WTC11 (cell line): ENCODE results near the gene FGF22. TPM values are rescaled to one million over a fixed set of nuclear protein-coding genes. Genes with fewer than 3 reads are reported as not detected.
A peak's percentile ranks its signal among the peaks of the same experiment; 100 is the strongest.

ENCODE experiments used
- ATAC-seq: fragments of 200-7000 bp; cut with Tn5 transposase; 2 replicates; pipeline ENCODE4 v1.10.0; 2021; ENCODE audit warnings: mild to moderate bottlenecking, moderate library complexity
- CTCF ChIA-PET: fragments of 300-600 bp; sonication (Branson Sonifier 250); formaldehyde crosslinking; loops from one replicate; lab custom pipeline; 2021; ENCODE audit warnings: antibody characterized with exemption; lab: Charles Lee
- POLR2A ChIA-PET: fragments of 350-600 bp; sonication (Branson Sonifier 250); formaldehyde crosslinking; loops from one replicate; lab custom pipeline; 2021; ENCODE audit warnings: antibody characterized with exemption; lab: Charles Lee
- DNase-seq: peaks from one replicate; pipeline ENCODE4 v3.0.0; 2021; ENCODE audit warnings: low spot score
- H3K27ac Mint-ChIP-seq: 2 replicates; pipeline ENCODE4 v1.8.0; 2021; ENCODE audit warnings: mixed read lengths
- H3K27me3 Mint-ChIP-seq: 2 replicates; pipeline ENCODE4 v1.8.0; 2021; ENCODE audit warnings: low read depth, mild to moderate bottlenecking, moderate library complexity, mixed read lengths
- H3K36me3 Mint-ChIP-seq: 2 replicates; pipeline ENCODE4 v1.8.0; 2021; ENCODE audit warnings: mixed read lengths
- H3K4me1 Mint-ChIP-seq: 2 replicates; pipeline ENCODE4 v1.8.0; 2022; ENCODE audit warnings: mixed read lengths
- H3K4me3 Mint-ChIP-seq: 2 replicates; pipeline ENCODE4 v1.8.0; 2021; ENCODE audit warnings: mild to moderate bottlenecking, moderate library complexity, mixed read lengths
- H3K9me3 Mint-ChIP-seq: 2 replicates; pipeline ENCODE4 v1.8.0; 2021; ENCODE audit warnings: mixed read lengths
- E2F4 ChIP-seq: sonication (generic); formaldehyde crosslinking; IDR thresholded peaks from 2 replicates; pipeline ENCODE4 v1.8.1; 2022; ENCODE audit warnings: low read depth, mild to moderate bottlenecking, moderate library complexity, missing genetic modification reagents, borderline replicate concordance
- ESRRA ChIP-seq: sonication (generic); formaldehyde crosslinking; IDR thresholded peaks from 2 replicates; pipeline ENCODE4 v1.8.1; 2022; ENCODE audit warnings: mild to moderate bottlenecking, missing genetic modification reagents, borderline replicate concordance
- ETV6 ChIP-seq: sonication (generic); formaldehyde crosslinking; IDR thresholded peaks from 2 replicates; pipeline ENCODE4 v1.8.1; 2022; ENCODE audit warnings: mild to moderate bottlenecking, missing genetic modification reagents
- FOXJ3 ChIP-seq: sonication (generic); formaldehyde crosslinking; IDR thresholded peaks from 2 replicates; pipeline ENCODE4 v1.9.0; 2021; ENCODE audit warnings: missing genetic modification reagents, mild to moderate bottlenecking, borderline replicate concordance
- FOXK1 ChIP-seq: sonication (generic); formaldehyde crosslinking; IDR thresholded peaks from 2 replicates; pipeline ENCODE4 v1.8.0; 2022; ENCODE audit warnings: mild to moderate bottlenecking, moderate library complexity, missing genetic modification reagents
- FOXP1 ChIP-seq: sonication (generic); formaldehyde crosslinking; IDR thresholded peaks from 2 replicates; pipeline ENCODE4 v1.8.0; 2022; ENCODE audit warnings: missing genetic modification reagents, mild to moderate bottlenecking, moderate library complexity, borderline replicate concordance
- MXD4 ChIP-seq: fragments of 250-450 bp; sonication (Bioruptor Pico); IDR thresholded peaks from 2 replicates; pipeline ENCODE4 v1.8.0; 2021; ENCODE audit warnings: mild to moderate bottlenecking, moderate library complexity, borderline replicate concordance
- NFE2L1 ChIP-seq: sonication (generic); formaldehyde crosslinking; IDR thresholded peaks from 2 replicates; pipeline ENCODE4 v1.8.1; 2023; ENCODE audit warnings: missing genetic modification reagents
- NR3C1 ChIP-seq: sonication (generic); formaldehyde crosslinking; conservative IDR thresholded peaks from 2 replicates; pipeline ENCODE4 v1.8.1; 2023; ENCODE audit warnings: low read depth, mild to moderate bottlenecking, missing genetic modification reagents
- SP1 ChIP-seq: sonication (generic); formaldehyde crosslinking; conservative IDR thresholded peaks from 2 replicates; pipeline ENCODE4 v1.8.1; 2022; ENCODE audit warnings: missing genetic modification reagents
- TP53 ChIP-seq: sonication (generic); formaldehyde crosslinking; IDR thresholded peaks from 2 replicates; pipeline ENCODE4 v1.8.1; 2023; ENCODE audit warnings: mild to moderate bottlenecking, missing genetic modification reagents
- ZNF121 ChIP-seq: sonication (generic); formaldehyde crosslinking; IDR thresholded peaks from 2 replicates; pipeline ENCODE4 v1.8.0; 2023; ENCODE audit warnings: missing genetic modification reagents
- ZNF416 ChIP-seq: fragments of 250-450 bp; sonication (Bioruptor Pico); IDR thresholded peaks from 2 replicates; pipeline ENCODE4 v1.9.0; 2021; ENCODE audit warnings: mild to moderate bottlenecking, inconsistent platforms
- ZSCAN18 ChIP-seq: fragments of 250-450 bp; sonication (Bioruptor Pico); IDR thresholded peaks from 2 replicates; pipeline ENCODE4 v2.1.2; 2022; ENCODE audit warnings: mild to moderate bottlenecking, moderate library complexity
- total RNA-seq: library from RNA; stranded (reverse); gene quantifications from 3 replicates; pipeline ENCODE4 v1.2.3, GENCODE V29; 2021
- TF ChIP-seq, protein P1 (sequence below): sonication (generic); formaldehyde crosslinking; IDR thresholded peaks from 2 replicates; pipeline ENCODE4 v1.8.0; 2022; ENCODE audit warnings: missing genetic modification reagents
- TF ChIP-seq, protein P2 (sequence below): sonication (generic); formaldehyde crosslinking; conservative IDR thresholded peaks from 2 replicates; pipeline ENCODE4 v1.8.1; 2023; ENCODE audit warnings: mild to moderate bottlenecking, low read depth, missing genetic modification reagents, moderate library complexity
- TF ChIP-seq, protein P3 (sequence below): sonication (generic); formaldehyde crosslinking; IDR thresholded peaks from 2 replicates; pipeline ENCODE4 v1.8.0; 2023; ENCODE audit warnings: missing genetic modification reagents, mild to moderate bottlenecking, borderline replicate concordance
- TF ChIP-seq, protein P4 (sequence below): fragments of 250-450 bp; sonication (Bioruptor Pico); conservative IDR thresholded peaks from 2 replicates; pipeline ENCODE4 v1.9.0; 2021; ENCODE audit warnings: mild to moderate bottlenecking

The FGF22 gene
- total RNA-seq, 1 experiment from 2014 or later: 1.6 TPM

DNA sequence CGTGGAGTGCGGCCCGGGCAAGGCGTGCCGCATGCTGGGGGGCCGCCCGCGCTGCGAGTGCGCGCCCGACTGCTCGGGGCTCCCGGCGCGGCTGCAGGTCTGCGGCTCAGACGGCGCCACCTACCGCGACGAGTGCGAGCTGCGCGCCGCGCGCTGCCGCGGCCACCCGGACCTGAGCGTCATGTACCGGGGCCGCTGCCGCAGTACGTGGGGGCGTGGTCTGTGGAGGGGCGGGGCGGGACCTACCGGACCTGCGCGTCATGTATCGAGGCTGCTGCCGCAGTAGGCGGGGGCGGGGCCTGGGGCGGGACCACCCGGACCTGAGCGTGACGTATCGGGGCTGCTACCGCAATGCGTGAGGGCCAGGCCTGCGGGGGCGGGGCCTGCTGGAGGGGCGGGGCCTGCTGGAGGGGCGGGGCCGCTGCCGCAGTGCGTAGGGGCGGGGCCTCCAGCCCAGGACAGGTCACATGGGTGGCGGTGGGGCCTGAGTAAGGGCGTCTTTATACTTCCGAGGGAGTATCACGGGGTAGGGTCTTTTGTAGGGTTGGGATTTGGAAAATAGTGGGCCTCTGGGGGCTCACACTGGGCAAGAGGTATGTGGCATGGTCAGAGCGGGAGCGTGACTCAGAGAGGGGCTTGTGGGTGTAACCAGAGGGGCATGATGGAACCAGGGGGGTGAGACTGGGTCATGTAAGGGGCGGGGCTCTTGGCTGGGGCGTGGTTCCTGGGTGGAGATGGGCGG, 40.8 kb downstream of the FGF22 start:
- Mint-ChIP-seq H3K27me3 (peaks cover 18% of the 10 kb centered on the region), H3K27ac (peak overlapping the region; percentile 100), H3K36me3 (no peaks in the 10 kb centered on the region), H3K4me1 (no peaks in the 10 kb centered on the region), H3K4me3 (peak overlapping the region; percentile 87), H3K9me3 (no peaks in the 10 kb centered on the region)
- peak; percentile 71 for ATAC-seq
- ChIA-PET CTCF (interaction anchor here (0.6 to 2.7 kb wide), 24 partner anchors 10 to 304 kb away, joined by 3 to 22 read pairs (median 4); partner anchors contain the start of genes PALM, PRSS57, RNF126 and WDR18), POLR2A (interaction anchor here (0.8 to 1.7 kb wide), 4 partner anchors 10 to 118 kb away, joined by 3 to 8 read pairs (median 4); no protein-coding TSS in a partner anchor)
- peak; percentile 100 for DNase-seq
- TF ChIP-seq ESRRA (CRISPR knock-in tag) (no peak), FOXJ3 (CRISPR knock-in tag) (no peak), ZNF416 (CRISPR knock-in tag) (0 out of 2 replicates have a peak, but pooled peaks have one; percentile 76), ZSCAN18 (CRISPR knock-in tag) (no peak), NR3C1 (no peak), FOXP1 (CRISPR knock-in tag) (peak; percentile 74; the same call in 1 of the 2 replicates), SP1 (CRISPR knock-in tag) (peak; percentile 65), MXD4 (CRISPR knock-in tag) (no peak), TP53 (CRISPR knock-in tag) (no peak), ZNF121 (CRISPR knock-in tag) (no peak), E2F4 (CRISPR knock-in tag) (no peak), NFE2L1 (CRISPR knock-in tag) (0 out of 2 replicates have a peak, but pooled peaks have one; percentile 42), FOXK1 (CRISPR knock-in tag) (0 out of 2 replicates have a peak, but pooled peaks have one; percentile 43), ETV6 (peak; percentile 87)
- TF ChIP-seq, protein P1, sequence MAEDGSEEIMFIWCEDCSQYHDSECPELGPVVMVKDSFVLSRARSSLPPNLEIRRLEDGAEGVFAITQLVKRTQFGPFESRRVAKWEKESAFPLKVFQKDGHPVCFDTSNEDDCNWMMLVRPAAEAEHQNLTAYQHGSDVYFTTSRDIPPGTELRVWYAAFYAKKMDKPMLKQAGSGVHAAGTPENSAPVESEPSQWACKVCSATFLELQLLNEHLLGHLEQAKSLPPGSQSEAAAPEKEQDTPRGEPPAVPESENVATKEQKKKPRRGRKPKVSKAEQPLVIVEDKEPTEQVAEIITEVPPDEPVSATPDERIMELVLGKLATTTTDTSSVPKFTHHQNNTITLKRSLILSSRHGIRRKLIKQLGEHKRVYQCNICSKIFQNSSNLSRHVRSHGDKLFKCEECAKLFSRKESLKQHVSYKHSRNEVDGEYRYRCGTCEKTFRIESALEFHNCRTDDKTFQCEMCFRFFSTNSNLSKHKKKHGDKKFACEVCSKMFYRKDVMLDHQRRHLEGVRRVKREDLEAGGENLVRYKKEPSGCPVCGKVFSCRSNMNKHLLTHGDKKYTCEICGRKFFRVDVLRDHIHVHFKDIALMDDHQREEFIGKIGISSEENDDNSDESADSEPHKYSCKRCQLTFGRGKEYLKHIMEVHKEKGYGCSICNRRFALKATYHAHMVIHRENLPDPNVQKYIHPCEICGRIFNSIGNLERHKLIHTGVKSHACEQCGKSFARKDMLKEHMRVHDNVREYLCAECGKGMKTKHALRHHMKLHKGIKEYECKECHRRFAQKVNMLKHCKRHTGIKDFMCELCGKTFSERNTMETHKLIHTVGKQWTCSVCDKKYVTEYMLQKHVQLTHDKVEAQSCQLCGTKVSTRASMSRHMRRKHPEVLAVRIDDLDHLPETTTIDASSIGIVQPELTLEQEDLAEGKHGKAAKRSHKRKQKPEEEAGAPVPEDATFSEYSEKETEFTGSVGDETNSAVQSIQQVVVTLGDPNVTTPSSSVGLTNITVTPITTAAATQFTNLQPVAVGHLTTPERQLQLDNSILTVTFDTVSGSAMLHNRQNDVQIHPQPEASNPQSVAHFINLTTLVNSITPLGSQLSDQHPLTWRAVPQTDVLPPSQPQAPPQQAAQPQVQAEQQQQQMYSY (CRISPR knock-in tag): no peak
- TF ChIP-seq, protein P2, sequence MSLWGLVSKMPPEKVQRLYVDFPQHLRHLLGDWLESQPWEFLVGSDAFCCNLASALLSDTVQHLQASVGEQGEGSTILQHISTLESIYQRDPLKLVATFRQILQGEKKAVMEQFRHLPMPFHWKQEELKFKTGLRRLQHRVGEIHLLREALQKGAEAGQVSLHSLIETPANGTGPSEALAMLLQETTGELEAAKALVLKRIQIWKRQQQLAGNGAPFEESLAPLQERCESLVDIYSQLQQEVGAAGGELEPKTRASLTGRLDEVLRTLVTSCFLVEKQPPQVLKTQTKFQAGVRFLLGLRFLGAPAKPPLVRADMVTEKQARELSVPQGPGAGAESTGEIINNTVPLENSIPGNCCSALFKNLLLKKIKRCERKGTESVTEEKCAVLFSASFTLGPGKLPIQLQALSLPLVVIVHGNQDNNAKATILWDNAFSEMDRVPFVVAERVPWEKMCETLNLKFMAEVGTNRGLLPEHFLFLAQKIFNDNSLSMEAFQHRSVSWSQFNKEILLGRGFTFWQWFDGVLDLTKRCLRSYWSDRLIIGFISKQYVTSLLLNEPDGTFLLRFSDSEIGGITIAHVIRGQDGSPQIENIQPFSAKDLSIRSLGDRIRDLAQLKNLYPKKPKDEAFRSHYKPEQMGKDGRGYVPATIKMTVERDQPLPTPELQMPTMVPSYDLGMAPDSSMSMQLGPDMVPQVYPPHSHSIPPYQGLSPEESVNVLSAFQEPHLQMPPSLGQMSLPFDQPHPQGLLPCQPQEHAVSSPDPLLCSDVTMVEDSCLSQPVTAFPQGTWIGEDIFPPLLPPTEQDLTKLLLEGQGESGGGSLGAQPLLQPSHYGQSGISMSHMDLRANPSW (CRISPR knock-in tag): no peak
- TF ChIP-seq, protein P3, sequence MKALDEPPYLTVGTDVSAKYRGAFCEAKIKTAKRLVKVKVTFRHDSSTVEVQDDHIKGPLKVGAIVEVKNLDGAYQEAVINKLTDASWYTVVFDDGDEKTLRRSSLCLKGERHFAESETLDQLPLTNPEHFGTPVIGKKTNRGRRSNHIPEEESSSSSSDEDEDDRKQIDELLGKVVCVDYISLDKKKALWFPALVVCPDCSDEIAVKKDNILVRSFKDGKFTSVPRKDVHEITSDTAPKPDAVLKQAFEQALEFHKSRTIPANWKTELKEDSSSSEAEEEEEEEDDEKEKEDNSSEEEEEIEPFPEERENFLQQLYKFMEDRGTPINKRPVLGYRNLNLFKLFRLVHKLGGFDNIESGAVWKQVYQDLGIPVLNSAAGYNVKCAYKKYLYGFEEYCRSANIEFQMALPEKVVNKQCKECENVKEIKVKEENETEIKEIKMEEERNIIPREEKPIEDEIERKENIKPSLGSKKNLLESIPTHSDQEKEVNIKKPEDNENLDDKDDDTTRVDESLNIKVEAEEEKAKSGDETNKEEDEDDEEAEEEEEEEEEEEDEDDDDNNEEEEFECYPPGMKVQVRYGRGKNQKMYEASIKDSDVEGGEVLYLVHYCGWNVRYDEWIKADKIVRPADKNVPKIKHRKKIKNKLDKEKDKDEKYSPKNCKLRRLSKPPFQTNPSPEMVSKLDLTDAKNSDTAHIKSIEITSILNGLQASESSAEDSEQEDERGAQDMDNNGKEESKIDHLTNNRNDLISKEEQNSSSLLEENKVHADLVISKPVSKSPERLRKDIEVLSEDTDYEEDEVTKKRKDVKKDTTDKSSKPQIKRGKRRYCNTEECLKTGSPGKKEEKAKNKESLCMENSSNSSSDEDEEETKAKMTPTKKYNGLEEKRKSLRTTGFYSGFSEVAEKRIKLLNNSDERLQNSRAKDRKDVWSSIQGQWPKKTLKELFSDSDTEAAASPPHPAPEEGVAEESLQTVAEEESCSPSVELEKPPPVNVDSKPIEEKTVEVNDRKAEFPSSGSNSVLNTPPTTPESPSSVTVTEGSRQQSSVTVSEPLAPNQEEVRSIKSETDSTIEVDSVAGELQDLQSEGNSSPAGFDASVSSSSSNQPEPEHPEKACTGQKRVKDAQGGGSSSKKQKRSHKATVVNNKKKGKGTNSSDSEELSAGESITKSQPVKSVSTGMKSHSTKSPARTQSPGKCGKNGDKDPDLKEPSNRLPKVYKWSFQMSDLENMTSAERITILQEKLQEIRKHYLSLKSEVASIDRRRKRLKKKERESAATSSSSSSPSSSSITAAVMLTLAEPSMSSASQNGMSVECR (CRISPR knock-in tag): no peak
- TF ChIP-seq, protein P4, sequence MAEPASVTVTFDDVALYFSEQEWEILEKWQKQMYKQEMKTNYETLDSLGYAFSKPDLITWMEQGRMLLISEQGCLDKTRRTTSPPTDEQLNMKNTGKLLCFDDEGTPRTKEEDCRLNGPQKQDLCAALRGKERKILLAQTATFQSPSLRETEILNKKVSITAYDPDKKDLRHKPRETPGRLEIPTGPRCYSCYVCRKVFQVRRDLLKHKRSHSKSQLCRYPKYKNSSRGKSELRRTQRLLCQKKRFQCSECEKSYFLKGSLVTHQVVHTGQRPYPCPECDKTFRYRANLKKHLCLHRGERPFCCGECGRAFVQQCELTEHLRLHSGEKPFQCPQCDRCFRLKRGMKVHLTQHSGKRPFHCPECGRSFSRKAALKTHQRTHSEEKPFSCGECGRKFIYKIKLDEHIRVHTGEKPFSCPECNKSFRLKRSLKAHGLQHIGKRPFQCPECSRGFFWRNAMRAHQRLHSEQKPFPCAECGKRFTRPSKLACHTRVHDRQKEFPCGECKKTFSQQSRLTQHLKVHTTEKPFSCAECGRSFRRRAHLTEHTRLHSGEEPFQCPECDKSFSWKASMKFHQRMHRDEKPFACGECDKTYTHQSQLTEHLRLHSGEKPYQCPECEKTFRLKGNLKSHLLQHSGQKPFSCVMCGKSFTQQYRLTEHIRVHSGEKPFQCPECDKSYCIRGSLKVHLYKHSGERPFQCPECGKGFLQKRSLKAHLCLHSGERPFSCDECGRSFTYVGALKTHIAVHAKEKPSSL (CRISPR knock-in tag): no peak
